ENCODE results near the gene TMED5.
"Not testable (repeated sequence)": the region's sequence is repeated elsewhere in the genome, so short reads cannot be mapped to it uniquely, and the experiment has no call there.

Gene TMED5

DNA sequence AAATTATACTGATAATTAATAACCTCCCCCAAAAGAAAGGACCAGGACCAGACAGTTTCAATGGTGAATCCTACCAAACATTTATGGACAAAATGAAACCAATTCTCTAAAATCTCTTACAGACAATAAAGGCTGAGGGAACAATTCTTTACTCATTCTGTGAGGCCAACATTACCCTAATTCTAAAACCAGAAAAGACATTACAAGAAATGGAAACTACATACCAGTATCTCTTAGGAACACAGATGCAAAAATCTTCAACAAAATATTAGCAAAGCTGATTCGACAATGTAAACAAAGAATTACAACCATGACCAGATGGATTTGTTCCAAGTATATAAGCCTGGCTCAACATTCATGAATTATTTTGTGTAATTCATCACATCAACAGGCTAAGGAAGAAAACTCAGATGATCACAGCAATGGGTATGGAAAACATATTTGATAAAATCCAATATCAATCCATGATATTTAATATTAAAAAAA is 8.6 kb downstream of the TMED5 start:
- DNase-seq: no peak

DNA sequence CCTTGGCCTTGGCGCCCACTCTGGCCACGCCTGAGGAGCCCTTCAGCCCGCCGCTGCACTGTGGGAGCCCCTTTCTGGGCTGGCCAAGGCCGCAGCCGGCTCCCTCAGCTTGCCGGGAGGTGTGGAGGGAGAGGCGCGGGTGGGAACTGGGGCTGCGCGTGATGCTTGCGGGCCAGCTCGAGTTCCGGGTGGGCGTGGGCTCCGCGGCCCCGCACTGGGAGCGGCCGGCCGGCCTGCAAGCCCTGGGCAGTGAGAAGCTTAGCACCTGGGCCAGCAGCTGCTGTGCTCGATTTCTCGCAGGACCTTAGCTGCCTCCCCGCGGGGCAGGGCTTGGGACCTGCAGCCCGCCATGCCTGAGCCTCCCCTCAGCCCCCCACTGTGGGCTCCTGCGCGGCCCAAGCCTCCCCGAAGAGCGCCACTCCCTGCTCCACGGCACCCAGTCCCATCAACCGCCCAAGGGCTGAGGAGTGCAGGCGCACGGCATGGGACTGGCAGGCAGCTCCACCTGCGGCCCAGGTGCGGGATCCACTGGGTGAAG is 10.0 kb downstream of the TMED5 start:
- DNase-seq: not testable (repeated sequence)

DNA sequence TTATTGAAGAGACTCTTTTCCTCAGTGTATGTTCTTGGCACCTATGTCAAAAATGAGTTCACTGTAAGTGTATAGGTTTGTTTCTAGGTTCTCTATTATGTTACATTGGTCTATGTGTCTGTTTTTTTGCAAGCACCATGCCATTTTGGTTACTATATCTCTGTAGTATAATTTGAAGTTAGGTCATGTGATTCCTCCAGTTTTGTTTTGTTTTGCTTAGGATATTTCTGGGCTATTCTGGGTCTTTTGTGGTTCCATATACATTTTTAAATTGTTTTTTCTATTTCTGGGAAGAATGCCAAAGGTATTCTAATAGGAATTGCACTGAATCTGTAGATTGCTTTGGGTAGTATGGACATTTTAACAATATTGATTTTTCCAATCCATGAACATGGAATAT is 13.2 kb downstream of the TMED5 start:
- DNase-seq: no peak

DNA sequence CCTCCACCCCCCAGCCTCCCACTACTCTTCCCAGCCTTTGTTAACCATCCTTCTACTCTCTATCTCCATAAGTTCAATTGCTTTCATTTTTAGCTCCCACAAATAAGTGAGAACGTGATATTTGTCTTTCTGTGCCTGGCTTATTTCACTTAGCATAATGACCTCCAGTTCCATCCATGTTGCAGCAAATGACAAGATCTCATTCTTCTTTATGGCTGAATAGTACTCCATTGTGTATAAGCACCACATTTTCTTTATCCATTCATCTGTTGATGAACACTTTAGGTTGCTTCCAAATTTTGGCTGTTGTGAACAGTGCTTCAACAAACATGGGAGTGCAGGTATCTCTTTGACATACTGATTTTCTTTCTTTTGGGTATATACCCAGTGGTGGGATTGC is 14.3 kb downstream of the TMED5 start:
- not testable (repeated sequence) for DNase-seq

DNA sequence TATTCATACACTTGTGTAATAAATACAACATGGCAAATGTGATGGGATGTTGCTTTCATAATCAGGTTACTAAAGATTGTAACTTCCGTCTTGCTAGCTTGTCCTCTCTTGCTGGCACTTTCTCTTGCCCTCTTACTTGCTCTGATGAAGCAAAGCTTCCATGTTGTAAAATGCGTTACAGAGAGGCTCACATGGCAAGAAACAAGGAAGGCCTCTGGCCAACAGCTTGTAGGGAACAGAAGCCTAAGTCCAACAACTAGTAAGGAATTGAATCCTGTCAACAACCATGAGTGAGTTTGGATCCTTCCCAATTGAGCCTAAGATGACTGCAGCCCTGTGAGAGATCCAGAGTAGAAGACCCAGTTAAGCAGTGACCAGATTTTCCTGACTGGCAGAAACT is 15.4 kb downstream of the TMED5 start:
- DNase-seq: no peak

DNA sequence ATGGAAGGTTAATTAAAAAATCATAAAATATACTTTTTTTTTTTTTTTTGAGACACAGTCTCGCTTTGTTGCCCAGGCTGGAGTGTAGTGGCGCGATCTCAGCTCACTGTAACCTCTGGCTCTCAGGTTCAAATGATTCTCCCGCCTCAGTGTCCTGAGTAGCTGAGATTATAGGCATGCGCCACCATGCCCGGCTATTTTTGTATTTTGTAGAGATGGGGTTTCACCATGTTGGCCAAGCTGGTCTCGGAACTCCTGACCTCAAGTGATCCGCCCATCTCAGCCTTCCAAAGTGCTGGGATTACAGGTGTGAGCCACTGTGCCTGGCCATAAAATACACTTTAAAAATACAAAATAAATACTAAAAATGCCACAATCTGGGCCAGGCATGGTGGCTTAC is 16.9 kb downstream of the TMED5 start:
- DNase-seq: not testable (repeated sequence)

DNA sequence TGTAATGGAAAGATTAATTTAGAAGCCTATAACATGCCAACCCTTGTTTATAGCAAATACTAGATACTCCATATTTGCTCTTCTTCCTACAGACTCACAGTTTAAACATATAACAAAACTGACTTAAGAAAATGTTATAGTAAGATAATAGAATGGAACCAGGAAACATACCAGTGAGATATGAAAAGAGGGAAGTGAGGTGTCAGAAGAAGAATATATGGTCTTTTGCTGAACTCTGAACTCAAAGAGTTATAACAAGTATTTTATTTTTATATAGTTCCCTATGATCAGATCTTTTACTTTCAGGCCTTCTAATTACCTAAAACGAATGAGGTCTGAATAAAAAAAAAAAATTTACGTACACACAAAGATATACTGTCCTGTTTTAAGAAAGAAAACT is 20.9 kb downstream of the TMED5 start:
- DNase-seq: no peak

DNA sequence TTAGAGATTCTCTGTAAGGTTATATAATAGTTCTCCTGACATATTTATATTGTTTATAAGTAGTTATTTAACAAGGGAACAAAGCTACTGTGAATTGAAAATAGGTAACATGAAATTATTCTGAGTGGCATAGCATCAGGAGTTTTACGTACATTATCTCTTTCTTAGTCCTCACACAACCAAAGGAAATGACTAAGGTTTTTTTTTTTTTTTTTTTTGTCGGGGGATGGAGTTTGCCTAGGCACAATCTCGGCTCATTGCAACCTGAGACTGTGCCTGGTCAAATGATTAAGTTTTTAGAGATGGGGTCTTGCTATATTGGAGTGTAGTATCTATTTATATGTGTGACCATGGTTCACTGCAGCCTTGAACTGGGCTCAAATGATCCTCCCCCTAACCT is 24.9 kb downstream of the TMED5 start:
- DNase-seq: no peak

DNA sequence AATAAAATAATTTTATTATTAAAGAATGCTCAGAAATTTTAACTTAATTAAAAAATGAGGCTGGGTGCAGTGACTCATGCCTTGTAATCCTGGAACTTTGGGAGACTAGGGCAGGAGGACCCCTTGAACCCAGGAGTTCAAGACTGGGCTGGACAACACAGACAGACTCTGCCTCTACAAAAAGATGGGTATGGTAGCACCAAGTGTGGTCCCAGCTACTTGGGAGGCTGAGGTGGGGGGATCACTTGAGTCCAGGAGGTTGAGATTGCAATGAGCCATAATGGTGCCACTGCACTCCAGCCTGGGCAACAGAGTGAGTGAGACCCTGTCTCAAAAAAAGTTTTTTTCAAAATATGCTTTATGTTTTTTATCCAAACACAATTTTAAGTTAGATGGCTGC is 25.3 kb downstream of the TMED5 start:
- DNase-seq: no peak

DNA sequence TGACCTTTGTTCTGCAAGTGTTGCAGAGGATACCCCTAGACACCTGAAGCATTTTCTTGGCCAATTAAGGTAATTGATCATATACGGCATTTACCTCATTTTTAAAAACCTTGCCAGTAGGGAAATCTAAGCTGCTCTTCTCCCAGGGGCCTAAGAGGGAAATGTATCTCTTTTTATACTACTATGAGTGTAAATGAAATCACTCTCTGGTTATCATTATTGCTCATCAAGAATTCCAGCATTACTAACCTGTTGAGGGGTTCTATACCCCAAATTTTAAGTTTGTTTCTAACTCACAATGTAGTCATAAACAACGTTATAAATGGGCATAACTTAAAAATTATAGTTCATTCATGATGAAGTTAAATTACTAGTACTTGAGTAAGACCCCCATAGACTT is 27.4 kb downstream of the TMED5 start:
- DNase-seq: no peak

DNA sequence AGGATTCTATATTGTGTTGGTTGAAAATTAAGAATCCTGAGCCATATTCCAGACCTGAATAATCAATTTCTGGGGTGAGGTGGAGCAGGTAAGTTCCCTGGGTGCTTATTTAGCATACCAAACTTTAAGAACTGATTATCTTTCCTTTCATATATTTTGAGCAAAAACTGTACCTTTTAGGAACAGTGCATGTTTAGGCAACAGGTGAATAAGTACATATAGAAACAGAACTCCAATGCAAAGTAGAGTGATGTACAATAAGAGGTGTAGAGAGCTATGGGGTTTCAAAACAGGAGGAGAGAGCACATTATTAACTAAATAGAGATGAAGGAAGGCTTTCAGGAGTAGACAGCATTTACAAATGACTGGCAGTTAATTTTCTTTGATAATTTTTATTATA is 28.7 kb downstream of the TMED5 start:
- DNase-seq: no peak

DNA sequence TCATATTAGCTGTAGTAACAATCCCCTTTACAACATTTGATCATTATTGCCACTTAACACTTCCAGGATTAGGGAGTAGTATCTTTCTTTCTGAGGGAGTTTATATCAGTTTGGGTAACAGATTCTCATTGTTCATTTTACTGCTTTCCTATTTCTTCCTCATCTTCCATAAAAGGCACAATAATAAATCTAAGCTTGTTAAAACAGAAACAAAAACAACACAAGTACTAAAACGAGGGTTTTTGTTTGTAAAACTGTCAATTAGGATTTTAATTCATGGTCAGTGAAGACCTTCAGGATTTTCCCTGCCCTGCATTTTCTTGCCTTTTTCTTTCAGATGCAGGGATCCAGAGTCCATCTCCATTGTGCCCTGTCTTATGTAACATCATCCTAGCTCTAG is 29.5 kb downstream of the TMED5 start:
- DNase-seq: no peak

DNA sequence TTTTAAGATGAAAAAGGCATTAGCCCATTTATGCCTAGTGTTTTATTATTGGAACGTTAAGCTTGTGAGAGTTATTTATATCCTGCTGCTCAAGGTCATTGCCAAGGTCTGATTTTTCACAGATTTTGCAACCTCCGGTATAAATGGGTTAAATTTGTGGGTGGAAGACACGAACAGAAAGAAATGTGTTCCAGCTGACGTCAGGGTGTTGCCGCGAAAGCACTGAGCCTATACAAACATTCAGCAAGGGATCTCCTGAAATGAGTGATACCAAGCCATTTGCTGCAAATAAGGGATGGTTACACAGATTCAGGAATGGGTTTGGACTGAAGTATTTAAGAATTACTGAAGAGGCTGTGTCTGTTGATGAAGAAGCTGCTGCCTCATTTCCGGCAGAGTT is 32.2 kb downstream of the TMED5 start:
- no peak for DNase-seq

DNA sequence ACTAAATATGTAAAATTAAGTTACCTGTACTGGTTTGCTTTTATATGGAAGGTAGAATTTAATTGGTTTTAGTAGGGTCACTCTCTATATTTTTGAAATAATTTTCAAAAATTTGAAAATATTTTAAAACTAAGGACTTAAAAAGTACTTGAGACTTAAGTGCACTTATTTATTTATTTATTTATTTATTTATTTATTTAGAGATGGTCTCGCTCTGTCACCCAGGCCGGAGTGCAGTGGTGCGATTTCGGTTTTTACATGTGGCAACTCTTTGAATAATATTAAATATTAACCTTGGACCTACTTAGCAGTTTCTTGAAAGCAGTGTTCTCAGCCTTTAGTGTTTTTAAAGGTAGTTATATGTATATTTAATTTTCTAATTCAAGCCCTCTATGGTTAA is 36.4 kb downstream of the TMED5 start:
- DNase-seq: no peak

DNA sequence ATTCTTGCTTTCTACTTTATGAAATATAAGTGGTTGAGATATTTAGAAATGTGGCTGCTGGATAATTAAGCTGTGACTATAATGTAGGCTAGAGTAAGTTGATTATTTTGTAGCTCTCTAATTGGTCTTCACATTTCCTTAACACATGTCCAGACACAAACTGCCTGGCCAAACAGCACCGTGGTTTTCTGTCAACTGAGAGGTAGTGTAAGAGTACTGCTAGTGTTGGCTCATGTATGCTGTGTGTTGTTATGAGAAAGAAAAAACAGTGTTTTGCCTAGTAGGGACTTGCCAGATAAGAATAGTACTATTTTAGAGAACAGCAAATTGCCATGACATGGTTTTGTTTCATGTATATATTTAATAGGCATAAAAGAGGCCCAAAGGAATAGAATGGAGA is 37.1 kb downstream of the TMED5 start:
- DNase-seq: no peak

DNA sequence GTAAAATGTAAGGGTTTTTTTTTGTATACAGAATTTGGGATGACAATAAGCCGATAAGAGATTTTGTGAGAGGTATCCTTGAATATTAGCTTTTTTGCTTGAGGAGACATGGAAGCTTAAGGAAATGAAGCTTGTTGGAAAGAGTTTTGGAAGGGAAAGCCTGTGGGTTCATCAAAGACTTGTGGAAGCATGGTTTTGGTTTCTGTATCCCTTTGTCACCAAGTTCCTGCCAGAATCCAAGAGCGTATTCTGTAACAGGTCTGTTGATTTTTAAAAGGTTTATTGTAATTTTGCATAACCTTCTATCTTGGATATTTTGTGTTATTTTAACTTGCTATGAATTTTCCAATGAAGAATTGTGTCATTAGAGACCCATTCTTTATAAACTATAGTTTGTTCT is 38.1 kb downstream of the TMED5 start:
- DNase-seq: no peak

DNA sequence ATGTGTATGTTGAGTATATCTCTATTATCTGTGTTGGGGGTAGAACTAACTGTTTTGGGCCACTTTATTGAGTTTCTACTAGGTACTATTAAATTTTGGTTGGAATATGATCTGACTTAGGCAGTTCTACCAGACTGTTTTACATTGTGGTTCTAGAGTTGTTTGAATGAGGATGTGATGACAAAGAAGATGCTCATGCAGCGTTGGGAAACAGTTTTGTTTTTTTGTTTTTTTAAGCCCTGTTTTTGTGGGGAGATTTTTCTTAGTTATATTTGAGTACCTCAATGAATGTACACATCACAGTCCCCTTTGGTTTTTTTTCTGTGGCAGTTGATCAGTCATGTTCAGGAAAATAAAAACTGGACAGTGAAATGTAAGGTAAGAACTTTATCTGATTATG is 40.1 kb downstream of the TMED5 start:
- no peak for DNase-seq

DNA sequence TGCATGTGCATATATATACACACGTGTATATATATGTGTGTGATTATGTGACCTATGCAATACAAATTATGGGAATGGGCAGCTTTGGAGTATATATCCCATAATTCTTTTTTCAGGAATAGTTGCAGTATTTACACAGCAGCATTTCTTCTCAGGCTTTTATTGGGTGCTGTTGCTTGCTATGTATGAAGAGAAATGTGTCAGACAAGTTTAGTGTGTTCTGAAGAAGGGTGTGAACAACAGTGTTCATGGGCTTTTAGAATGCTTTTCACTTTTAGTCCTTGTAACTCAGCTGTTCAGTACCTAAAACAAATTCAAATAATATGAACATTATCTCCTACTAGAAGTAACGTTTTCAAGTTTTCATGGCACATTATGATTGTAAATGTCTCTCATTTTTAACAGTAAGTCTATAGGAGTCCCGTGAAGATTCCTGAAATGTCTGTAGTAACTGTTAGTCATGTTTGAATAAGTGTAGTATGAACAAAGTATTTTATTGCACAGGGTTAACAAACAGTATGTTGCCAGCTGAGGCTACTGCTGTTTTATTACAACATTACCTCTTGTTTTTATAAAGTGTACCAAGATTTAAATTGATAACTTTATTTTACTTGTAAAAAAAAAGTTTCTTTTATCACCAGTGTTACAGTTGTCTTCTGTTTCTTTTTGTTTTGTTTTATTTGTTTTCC is 42.5 kb downstream of the TMED5 start:
- no peak for DNase-seq

DNA sequence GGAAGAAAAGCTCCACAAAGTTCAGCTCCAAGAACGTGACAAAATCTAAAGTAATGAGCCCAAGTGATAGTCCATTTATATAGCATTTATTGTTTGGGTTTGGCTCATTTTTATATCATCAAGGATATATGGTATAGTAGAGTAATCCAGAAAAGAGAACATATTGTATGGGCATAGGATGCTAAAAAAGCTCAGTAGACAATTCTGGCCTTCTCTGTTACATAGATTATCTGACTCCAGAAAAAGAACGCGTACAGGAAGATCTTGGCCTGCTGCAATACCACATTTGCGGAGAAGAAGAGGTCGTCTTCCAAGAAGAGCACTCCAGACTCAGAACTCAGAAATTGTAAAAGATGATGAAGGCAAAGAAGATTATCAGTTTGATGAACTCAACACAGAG is 43.8 kb downstream of the TMED5 start:
- DNase-seq: no peak

DNA sequence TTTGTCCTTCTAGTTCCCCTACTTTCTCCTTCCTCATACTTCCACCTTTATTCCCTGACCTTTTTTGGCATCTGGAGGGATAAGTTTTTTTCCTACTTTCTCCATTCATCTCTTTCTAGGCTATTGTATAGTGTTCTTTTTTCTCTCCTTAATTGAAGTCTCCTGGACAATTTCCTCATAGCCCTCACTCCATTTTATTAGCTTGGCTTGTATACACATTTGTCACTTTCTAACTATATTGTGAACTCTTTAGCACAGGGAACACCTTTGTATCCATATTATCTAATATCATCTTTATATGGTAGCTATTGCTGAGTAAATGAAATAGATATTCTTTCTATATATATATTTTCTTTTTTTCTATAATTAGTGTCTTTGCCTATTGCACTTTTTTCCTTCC is 47.6 kb downstream of the TMED5 start:
- no peak for DNase-seq

DNA sequence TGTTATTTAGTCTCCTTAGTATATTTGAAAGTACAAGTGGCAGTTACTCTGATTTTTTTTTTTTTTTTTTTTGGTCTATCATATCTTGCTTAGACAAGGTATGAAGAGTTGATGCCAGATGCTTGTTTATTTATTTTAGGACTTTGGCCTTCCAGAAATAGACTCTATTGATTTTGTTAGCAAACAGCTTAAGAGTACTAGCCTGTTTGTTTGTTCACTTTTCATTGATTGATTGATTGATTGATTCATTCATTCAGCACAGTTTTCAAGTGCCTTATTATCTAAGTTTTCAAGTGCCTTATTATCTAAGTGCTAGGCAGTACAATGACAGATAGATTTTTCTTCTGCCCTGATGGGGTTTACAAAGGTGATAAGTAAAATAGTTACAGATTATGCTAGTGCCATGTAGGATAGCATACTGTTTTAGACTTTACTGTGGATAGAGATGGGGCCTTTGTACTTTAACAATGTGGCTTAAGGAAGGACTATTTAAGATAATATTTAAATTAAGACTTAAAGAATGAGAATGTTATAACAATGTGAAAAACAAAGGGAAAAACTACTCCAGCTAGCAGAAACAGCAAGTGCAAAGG is 50.6 kb downstream of the TMED5 start:
- no peak for DNase-seq

DNA sequence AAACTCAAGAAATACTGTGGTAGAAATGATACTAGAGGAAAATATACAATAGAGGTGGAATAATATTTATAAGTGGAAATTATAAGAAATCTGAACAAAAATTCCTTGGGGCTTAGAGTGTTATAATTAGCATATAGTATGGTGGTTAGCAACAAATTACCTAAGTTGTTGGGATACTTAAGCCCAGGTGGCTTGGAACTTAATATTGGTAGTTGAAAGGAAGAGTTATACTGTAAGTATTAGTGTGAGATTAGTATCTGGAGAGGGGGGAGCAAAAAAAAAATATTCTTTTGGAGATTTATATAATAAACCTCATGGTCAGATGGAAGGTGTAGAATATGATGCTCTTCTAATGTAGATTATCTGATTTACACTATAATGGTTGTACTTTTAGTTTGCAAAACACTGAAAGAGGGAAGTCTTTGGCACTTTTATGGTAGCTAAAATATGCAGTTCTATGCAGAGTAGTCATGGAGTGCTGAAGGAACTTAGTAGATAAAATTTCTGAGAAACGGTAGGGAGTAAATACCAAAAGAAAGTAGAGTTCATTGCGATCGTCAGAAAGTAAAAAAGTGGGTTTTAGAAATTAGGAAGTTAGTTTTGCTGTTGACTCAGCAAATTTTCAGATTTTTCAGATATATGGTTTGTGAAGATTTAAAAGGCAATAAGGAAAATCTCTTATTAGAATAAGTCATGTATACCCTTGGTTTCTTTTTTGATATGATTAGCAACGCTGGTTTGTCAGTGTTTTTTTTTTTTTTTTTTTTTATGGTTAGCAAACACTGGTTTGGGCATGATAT is 55.5 kb downstream of the TMED5 start:
- no peak for DNase-seq

DNA sequence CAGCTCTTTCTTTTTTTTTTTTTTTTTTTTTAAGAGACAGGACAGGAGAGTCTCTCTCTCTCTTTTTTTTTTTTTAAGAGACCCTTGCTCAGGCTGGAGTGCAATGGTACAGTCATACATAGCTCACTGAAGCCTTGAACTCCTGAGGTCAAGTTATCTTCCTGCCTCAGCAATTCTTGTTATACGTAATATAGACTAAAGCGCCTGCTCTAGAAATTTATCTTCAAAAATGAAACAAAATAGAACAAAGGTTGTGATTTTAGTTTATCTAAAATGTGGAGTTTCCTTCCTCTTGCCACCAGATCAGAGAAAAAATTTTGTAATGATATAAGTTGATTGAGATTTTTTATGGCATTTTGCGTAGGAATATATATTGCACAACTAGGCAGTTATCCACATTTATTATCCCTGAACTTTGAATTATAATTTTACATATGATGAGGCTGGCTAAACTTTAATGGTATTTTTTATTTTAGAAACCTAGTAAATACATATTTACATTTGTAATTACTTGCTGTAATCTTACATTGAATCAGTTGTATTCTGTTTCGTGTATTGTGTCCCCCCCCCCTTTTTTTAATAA is 56.9 kb downstream of the TMED5 start:
- no peak for DNase-seq

DNA sequence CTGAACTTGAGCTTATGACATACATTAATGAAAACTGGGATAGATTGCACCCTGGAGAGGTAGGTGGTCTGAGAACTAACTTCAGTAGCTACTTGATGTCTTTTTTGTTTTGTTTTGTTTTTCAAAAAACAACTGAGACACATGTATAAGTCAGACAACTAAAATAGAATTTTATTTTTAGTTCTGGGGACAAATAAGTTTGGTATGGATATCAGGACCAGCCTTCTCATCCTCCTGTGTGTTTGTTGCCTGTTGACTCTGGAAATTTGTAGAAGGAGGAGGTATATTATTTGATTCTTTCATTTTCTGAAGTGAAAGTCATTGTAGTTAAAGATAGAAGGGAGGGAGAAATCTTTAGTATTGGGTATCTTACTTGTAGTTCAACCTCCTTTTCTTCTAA is 59.6 kb downstream of the TMED5 start:
- DNase-seq: no peak
